ENCODE results near the gene BRD3.

Gene BRD3

DNA sequence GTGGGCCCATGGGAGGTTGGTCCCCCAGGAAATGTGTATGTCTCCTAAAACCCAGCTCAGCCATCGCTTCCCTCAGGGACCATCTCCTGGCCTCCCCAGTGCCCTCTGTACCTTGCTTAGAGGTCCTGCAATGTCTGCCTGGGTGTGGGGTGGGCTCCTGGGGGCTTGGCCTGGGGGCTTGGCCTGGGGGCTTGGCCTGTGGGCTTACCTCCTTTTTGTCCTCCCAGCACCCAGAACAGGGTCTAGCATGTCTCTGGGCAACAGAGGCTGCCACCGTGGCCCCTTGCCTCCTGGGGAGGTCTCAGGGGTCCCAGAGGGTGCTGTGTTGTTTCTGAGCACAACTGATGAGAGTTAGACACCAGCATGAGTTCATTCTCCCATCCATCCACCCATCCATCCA is 65.0 kb downstream of the BRD3 start:
- no peak overlapping the region for H3K27ac ChIP-seq
- H3K4me3 ChIP-seq (ENCODE audit: low read depth in 1 of 2, low read length in 1 of 2), result no peak overlapping the region

GRCh38 chr9:133999851-134000265 is 68.0 kb downstream of the BRD3 start:
- Histone ChIP-seq H3K4me3 (ENCODE audit: low read depth in 1 of 2, low read length in 1 of 2) (no peak overlapping the region), H3K4me1 (ENCODE audit: control insufficient read depth in 1 of 2, insufficient read depth in 1 of 2, low read depth in 1 of 2, low read length in 1 of 2) (no peaks in the 10 kb centered on the region), H3K36me3 (no peaks in the 10 kb centered on the region), H3K9me3 (no peaks in the 10 kb centered on the region), H3K27ac (no peak overlapping the region), H3K27me3 (peaks cover 31% of the 10 kb centered on the region)
- TF ChIP-seq, protein P1, sequence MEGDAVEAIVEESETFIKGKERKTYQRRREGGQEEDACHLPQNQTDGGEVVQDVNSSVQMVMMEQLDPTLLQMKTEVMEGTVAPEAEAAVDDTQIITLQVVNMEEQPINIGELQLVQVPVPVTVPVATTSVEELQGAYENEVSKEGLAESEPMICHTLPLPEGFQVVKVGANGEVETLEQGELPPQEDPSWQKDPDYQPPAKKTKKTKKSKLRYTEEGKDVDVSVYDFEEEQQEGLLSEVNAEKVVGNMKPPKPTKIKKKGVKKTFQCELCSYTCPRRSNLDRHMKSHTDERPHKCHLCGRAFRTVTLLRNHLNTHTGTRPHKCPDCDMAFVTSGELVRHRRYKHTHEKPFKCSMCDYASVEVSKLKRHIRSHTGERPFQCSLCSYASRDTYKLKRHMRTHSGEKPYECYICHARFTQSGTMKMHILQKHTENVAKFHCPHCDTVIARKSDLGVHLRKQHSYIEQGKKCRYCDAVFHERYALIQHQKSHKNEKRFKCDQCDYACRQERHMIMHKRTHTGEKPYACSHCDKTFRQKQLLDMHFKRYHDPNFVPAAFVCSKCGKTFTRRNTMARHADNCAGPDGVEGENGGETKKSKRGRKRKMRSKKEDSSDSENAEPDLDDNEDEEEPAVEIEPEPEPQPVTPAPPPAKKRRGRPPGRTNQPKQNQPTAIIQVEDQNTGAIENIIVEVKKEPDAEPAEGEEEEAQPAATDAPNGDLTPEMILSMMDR (IDR thresholded peaks at IDR 0.05), result no peak

More for the DNA sequence above, 65.0 kb downstream of the BRD3 start:
- peaks cover 17% of the 10 kb centered on the region for H3K27me3 ChIP-seq
- TF ChIP-seq, protein P1 (IDR thresholded peaks at IDR 0.05), result no peak
- H3K4me1 ChIP-seq (ENCODE audit: control insufficient read depth in 1 of 2, insufficient read depth in 1 of 2, low read depth in 1 of 2, low read length in 1 of 2), result no peaks in the 10 kb centered on the region
- H3K9me3 ChIP-seq, result no peaks in the 10 kb centered on the region
- H3K36me3 ChIP-seq, result no peaks in the 10 kb centered on the region

GRCh38 chr9:133998915-133999595 is 68.8 kb downstream of the BRD3 start:
- H3K27me3 ChIP-seq, result peaks cover 39% of the 10 kb centered on the region
- H3K27ac ChIP-seq, result no peak overlapping the region
- TF ChIP-seq, protein P1 (IDR thresholded peaks at IDR 0.05), result no peak
- no peaks in the 10 kb centered on the region for H3K9me3 ChIP-seq
- H3K36me3 ChIP-seq, result no peaks in the 10 kb centered on the region
- H3K4me1 ChIP-seq (ENCODE audit: control insufficient read depth in 1 of 2, insufficient read depth in 1 of 2, low read depth in 1 of 2, low read length in 1 of 2), result no peaks in the 10 kb centered on the region
- no peak overlapping the region for H3K4me3 ChIP-seq (ENCODE audit: low read depth in 1 of 2, low read length in 1 of 2)

GRCh38 chr9:133997584-133997983 is 70.2 kb downstream of the BRD3 start:
- TF ChIP-seq, protein P1 (IDR thresholded peaks at IDR 0.05), result no peak

GRCh38 chr9:133996531-133997520 is 71.0 kb downstream of the BRD3 start:
- no peaks in the 10 kb centered on the region for H3K9me3 ChIP-seq
- no peak overlapping the region for H3K4me3 ChIP-seq (ENCODE audit: low read depth in 1 of 2, low read length in 1 of 2)
- TF ChIP-seq, protein P1 (IDR thresholded peaks at IDR 0.05), result no peak
- no peak overlapping the region for H3K27ac ChIP-seq
- H3K4me1 ChIP-seq (ENCODE audit: control insufficient read depth in 1 of 2, insufficient read depth in 1 of 2, low read depth in 1 of 2, low read length in 1 of 2), result peaks cover 0 to 4% of the 10 kb centered on the region in 2 experiments
- peaks cover 61% of the 10 kb centered on the region for H3K27me3 ChIP-seq
- no peaks in the 10 kb centered on the region for H3K36me3 ChIP-seq

More at GRCh38 chr9:133997584-133997983, 70.2 kb downstream of the BRD3 start:
- no peaks in the 10 kb centered on the region for H3K36me3 ChIP-seq
- no peak overlapping the region for H3K4me3 ChIP-seq (ENCODE audit: low read depth in 1 of 2, low read length in 1 of 2)
- no peak overlapping the region for H3K27ac ChIP-seq
- H3K9me3 ChIP-seq, result no peaks in the 10 kb centered on the region
- peaks cover 0 to 4% of the 10 kb centered on the region in 2 experiments for H3K4me1 ChIP-seq (ENCODE audit: control insufficient read depth in 1 of 2, insufficient read depth in 1 of 2, low read depth in 1 of 2, low read length in 1 of 2)
- H3K27me3 ChIP-seq, result peaks cover 53% of the 10 kb centered on the region

Measured in neutrophil (primary cell).